HepG2 (cell line): ENCODE results near the gene POLE. TPM values are rescaled to one million over a fixed set of nuclear protein-coding genes. Genes with fewer than 3 reads are reported as not detected.

Experiments
- ARID2 ChIP-seq: sonication (generic); formaldehyde crosslinking; IDR thresholded peaks from 2 replicates; pipeline ENCODE4 v1.8.1; 2022; ENCODE audit warnings: mild to moderate bottlenecking, missing genetic modification reagents, borderline replicate concordance
- BCL6 ChIP-seq: IDR thresholded peaks from 2 replicates; pipeline ENCODE4 v1.6.1; 2016; ENCODE audit warnings: missing genetic modification reagents, missing compliant biosample characterization
- CENPBD1 ChIP-seq: sonication (generic); formaldehyde crosslinking; IDR thresholded peaks from 2 replicates; pipeline ENCODE4 v1.8.0; 2022; ENCODE audit warnings: missing genetic modification reagents, low read depth, mild to moderate bottlenecking, borderline replicate concordance
- CHD2 ChIP-seq: IDR thresholded peaks from 2 replicates; pipeline ENCODE4 v1.6.1; 2011; ENCODE audit warnings: low read depth, low read length, improper control_type of control experiment
- EP300 ChIP-seq, 3 experiments: sonication (generic) in 1 of 3; formaldehyde crosslinking in 1 of 3; IDR thresholded peaks; 2 replicates each; pipeline versions ENCODE4 v1.5.1 to v1.6.1; 2011 to 2020; ENCODE audit warnings: low read depth in 2 of 3, low read length in 2 of 3, borderline replicate concordance in 1 of 3, improper control_type of control experiment in 1 of 3, mild to moderate bottlenecking in 1 of 3, missing genetic modification reagents in 1 of 3, moderate library complexity in 1 of 3
- FOXK1 ChIP-seq: sonication (generic); formaldehyde crosslinking; IDR thresholded peaks from 2 replicates; pipeline ENCODE4 v1.4.0; 2020; ENCODE audit warnings: low read depth, missing genetic modification reagents, borderline replicate concordance
- GTF3A ChIP-seq: sonication (generic); formaldehyde crosslinking; conservative IDR thresholded peaks from 2 replicates; pipeline ENCODE4 v1.4.0; 2020; ENCODE audit warnings: mild to moderate bottlenecking, missing genetic modification reagents
- HNRNPH1 ChIP-seq: fragments of 200-400 bp; formaldehyde crosslinking; optimal IDR thresholded peaks from 2 replicates; pipeline ENCODE3; 2017; ENCODE audit warnings: mild to moderate bottlenecking, low read depth, low read length
- HOXA3 ChIP-seq: sonication (generic); formaldehyde crosslinking; IDR thresholded peaks from 2 replicates; pipeline ENCODE4 v1.5.0; 2020; ENCODE audit warnings: missing genetic modification reagents
- IRF1 ChIP-seq: sonication (generic); formaldehyde crosslinking; IDR thresholded peaks from 2 replicates; pipeline ENCODE4 v1.4.0; 2020; ENCODE audit warnings: low read depth, mild to moderate bottlenecking, missing genetic modification reagents
- ISL2 ChIP-seq: sonication (generic); formaldehyde crosslinking; IDR thresholded peaks from 2 replicates; pipeline ENCODE4 v1.5.0; 2020; ENCODE audit warnings: missing genetic modification reagents
- KDM1A ChIP-seq: IDR thresholded peaks from 2 replicates; pipeline ENCODE4 v1.6.1; 2016; ENCODE audit warnings: missing compliant biosample characterization
- KDM5A ChIP-seq: fragments of 200-600 bp; sonication (generic); IDR thresholded peaks from 2 replicates; pipeline ENCODE4 v1.7.0; 2018; ENCODE audit warnings: antibody characterized with exemption, mild to moderate bottlenecking, low read length, borderline replicate concordance
- MIER3 ChIP-seq: IDR thresholded peaks from 2 replicates; pipeline ENCODE4 v1.6.1; 2016; ENCODE audit warnings: missing compliant biosample characterization, borderline replicate concordance
- MYC ChIP-seq: sonication (generic); formaldehyde crosslinking; IDR thresholded peaks from 2 replicates; pipeline ENCODE4 v1.9.0; 2021; ENCODE audit warnings: missing genetic modification reagents, borderline replicate concordance
- RBM39 ChIP-seq: fragments of 200-400 bp; formaldehyde crosslinking; IDR thresholded peaks from one replicate; pipeline ENCODE4 v1.6.1; 2018; ENCODE audit warnings: antibody characterized with exemption, mild to moderate bottlenecking, low read depth, low read length; ENCODE audit not compliant: poor library complexity, severe bottlenecking
- SIN3A ChIP-seq: IDR thresholded peaks from 2 replicates; pipeline ENCODE4 v1.6.1; 2011; ENCODE audit warnings: low read depth, mild to moderate bottlenecking, control low read depth, low read length, borderline replicate concordance
- SKI ChIP-seq: fragments of 450-650 bp; IDR thresholded peaks from one replicate; pipeline ENCODE4 v1.6.1; 2018; ENCODE audit warnings: mild to moderate bottlenecking; ENCODE audit not compliant: partially characterized antibody
- SMAD9 ChIP-seq: sonication (generic); formaldehyde crosslinking; IDR thresholded peaks from 2 replicates; pipeline ENCODE4 v1.5.1; 2020; ENCODE audit warnings: mild to moderate bottlenecking, missing genetic modification reagents
- SMARCE1 ChIP-seq: fragments of 450-650 bp; IDR thresholded peaks from 2 replicates; pipeline ENCODE4 v1.6.1; 2017; ENCODE audit warnings: borderline replicate concordance
- TCF7L2 ChIP-seq: IDR thresholded peaks from 2 replicates; pipeline ENCODE4 v1.6.1; 2011; ENCODE audit warnings: mild to moderate bottlenecking, low read depth, low read length, moderate library complexity
- ZFP62 ChIP-seq: sonication (generic); formaldehyde crosslinking; IDR thresholded peaks from 2 replicates; pipeline ENCODE4 v1.4.0; 2020; ENCODE audit warnings: missing genetic modification reagents
- ZNF10 ChIP-seq: sonication (generic); formaldehyde crosslinking; IDR thresholded peaks from 2 replicates; pipeline ENCODE4 v1.4.0; 2020; ENCODE audit warnings: mild to moderate bottlenecking, low read depth, missing genetic modification reagents, borderline replicate concordance
- ZNF430 ChIP-seq: sonication (generic); formaldehyde crosslinking; IDR thresholded peaks from 2 replicates; pipeline ENCODE4 v1.9.0; 2021; ENCODE audit warnings: mild to moderate bottlenecking, missing genetic modification reagents
- ZNF431 ChIP-seq: sonication (generic); formaldehyde crosslinking; IDR thresholded peaks from 2 replicates; pipeline ENCODE4 v1.9.0; 2022; ENCODE audit warnings: missing genetic modification reagents, low read depth, mild to moderate bottlenecking, borderline replicate concordance
- ZNF549 ChIP-seq: sonication (generic); formaldehyde crosslinking; IDR thresholded peaks from 2 replicates; pipeline ENCODE4 v1.5.0; 2020; ENCODE audit warnings: missing genetic modification reagents
- ZNF556 ChIP-seq: sonication (generic); formaldehyde crosslinking; IDR thresholded peaks from 2 replicates; pipeline ENCODE4 v1.4.0; 2020; ENCODE audit warnings: mild to moderate bottlenecking, missing genetic modification reagents, borderline replicate concordance
- ZNF570 ChIP-seq: sonication (generic); formaldehyde crosslinking; IDR thresholded peaks from 2 replicates; pipeline ENCODE4 v1.4.0; 2020; ENCODE audit warnings: mild to moderate bottlenecking, missing genetic modification reagents, borderline replicate concordance
- ZNF878 ChIP-seq: sonication (generic); formaldehyde crosslinking; IDR thresholded peaks from 2 replicates; pipeline ENCODE4 v1.8.1; 2023; ENCODE audit warnings: mild to moderate bottlenecking, missing genetic modification reagents, moderate library complexity
- polyA plus RNA-seq, 8 experiments: library from polyadenylated mRNA; depleted of rRNA in 3 of 8; stranded (reverse) in 7 of 8; unstranded in 1 of 8; fragments of >200 nt; fragmentation: Illumina TruSeq in 4 of 8; extraction: Trizol in 4 of 8; gene quantifications; 2 replicates each; pipeline versions ENCODE4 v1.2.1 to v1.2.3, GENCODE V29; 2011 to 2016; ENCODE audit warnings: low read depth in 4 of 8, missing spikeins in 1 of 8, mixed read lengths in 1 of 8; ENCODE audit not compliant: insufficient read depth in 1 of 8
- total RNA-seq, 5 experiments: library from RNA; depleted of rRNA; stranded (reverse); fragments of >200 nt; fragmentation: Illumina TruSeq; extraction: Trizol; gene quantifications; 2 replicates each; pipeline ENCODE4 v1.2.3, GENCODE V29; 2016; ENCODE audit warnings: low read depth in 1 of 5

POLE gene
- total and polyA plus RNA-seq, 2 of the 13 experiments (the other 11 are each of a cell fraction or from before 2014, with no cell fraction given): 25.3 to 52.2 TPM

GRCh38 chr12:132687211-132688164 lies at the start of gene POLE, which contains the start of gene PXMP2 (continued):
- TF ChIP-seq TCF7L2 (no peak), RBM39 (peak; percentile 67), ZNF556 (CRISPR knock-in tag) (no peak), CHD2 (peak; percentile 99), KDM1A (CRISPR knock-in tag) (no peak), HNRNPH1 (no peak), MYC (CRISPR knock-in tag) (peak; percentile 72; the same call in 1 of the 2 replicates), FOXK1 (CRISPR knock-in tag) (peak; percentile 49; the same call in 1 of the 2 replicates), CENPBD1 (CRISPR knock-in tag) (no peak), ZNF431 (no peak), KDM5A (peak; percentile 43; the same call in 1 of the 2 replicates), MIER3 (CRISPR knock-in tag) (peak; percentile 24; the same call in 1 of the 2 replicates), ZNF10 (CRISPR knock-in tag) (no peak), GTF3A (no peak), HOXA3 (CRISPR knock-in tag) (peak; percentile 55), ZNF549 (CRISPR knock-in tag) (no peak), ZNF430 (CRISPR knock-in tag) (peak; percentile 71; the same call in 1 of the 2 replicates), IRF1 (no peak), ISL2 (CRISPR knock-in tag) (no peak), EP300 (IDR thresholded peaks at IDR 0.05; ENCODE audit: low read depth in 2 of 2, low read length in 2 of 2) (no peak), EP300 (CRISPR knock-in tag; IDR thresholded peaks at IDR 0.05; ENCODE audit: borderline replicate concordance) (0 out of 2 replicates have a peak, but pooled peaks have one; percentile 21), SIN3A (peak; percentile 97), SKI (peak; percentile 83), ZNF878 (CRISPR knock-in tag) (0 out of 2 replicates have a peak, but pooled peaks have one; percentile 48), BCL6 (CRISPR knock-in tag) (0 out of 2 replicates have a peak, but pooled peaks have one; percentile 22), ZFP62 (no peak), ARID2 (CRISPR knock-in tag) (no peak), ZNF570 (no peak), SMARCE1 (no peak), SMAD9 (CRISPR knock-in tag) (no peak)
